H1 (cell line): ENCODE results near the gene SORL1-AS1.

Source experiments
- JUND ChIP-seq: IDR thresholded peaks from 2 replicates; pipeline ENCODE4 v1.6.1; 2011; ENCODE audit warnings: mild to moderate bottlenecking, improper control_type of control experiment, low read length
- KDM1A ChIP-seq: fragments of 200-600, 300-600 bp; sonication (generic); IDR thresholded peaks from 2 replicates; pipeline ENCODE4 v1.7.1; 2016; ENCODE audit warnings: mild to moderate bottlenecking, low read length, borderline replicate concordance
- ZNF274 ChIP-seq: IDR thresholded peaks from 2 replicates; pipeline ENCODE4 v1.7.0; 2012; ENCODE audit warnings: low read length, borderline replicate concordance; ENCODE audit errors: extremely low read depth
- TF ChIP-seq, protein P1 (sequence below): fragments of 300-600 bp; sonication (generic); IDR thresholded peaks from 2 replicates; pipeline ENCODE4 v1.7.1; 2012; ENCODE audit warnings: low read length, moderate library complexity, mild to moderate bottlenecking, inconsistent platforms; ENCODE audit not compliant: insufficient replicate concordance

Gene SORL1-AS1

DNA sequence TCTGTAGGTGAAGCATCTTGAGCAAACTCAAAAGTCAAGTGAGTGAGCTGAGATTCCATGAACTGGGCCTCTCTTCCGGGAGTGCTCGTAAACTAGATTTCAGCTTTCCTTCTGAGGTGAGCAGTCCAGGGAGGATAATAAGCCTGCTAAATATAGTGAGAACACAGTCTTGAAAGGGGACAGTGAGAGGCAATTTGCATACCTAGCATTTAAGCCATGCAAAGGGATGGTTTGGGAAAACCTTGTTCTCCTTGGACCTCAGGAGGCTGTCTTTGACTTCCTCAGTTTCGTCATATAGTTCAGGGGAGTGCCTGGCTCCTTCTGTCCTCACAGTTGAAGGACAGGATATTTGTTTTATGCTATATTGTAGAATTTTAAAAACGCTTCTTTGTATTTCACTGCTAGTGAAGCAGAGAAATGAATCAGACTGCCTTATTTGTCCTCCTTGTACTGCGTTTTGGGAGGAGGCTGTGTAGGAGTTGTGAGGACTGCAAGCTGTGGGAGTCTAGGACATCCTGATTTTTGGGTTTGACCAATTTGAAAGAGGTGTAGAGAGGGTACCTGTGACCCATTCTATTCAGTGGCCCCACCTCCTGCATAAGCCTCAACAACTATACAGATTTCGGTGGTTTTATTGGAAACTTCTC is 11.0 kb upstream of the SORL1-AS1 start (continued):
- TF ChIP-seq, protein P1, sequence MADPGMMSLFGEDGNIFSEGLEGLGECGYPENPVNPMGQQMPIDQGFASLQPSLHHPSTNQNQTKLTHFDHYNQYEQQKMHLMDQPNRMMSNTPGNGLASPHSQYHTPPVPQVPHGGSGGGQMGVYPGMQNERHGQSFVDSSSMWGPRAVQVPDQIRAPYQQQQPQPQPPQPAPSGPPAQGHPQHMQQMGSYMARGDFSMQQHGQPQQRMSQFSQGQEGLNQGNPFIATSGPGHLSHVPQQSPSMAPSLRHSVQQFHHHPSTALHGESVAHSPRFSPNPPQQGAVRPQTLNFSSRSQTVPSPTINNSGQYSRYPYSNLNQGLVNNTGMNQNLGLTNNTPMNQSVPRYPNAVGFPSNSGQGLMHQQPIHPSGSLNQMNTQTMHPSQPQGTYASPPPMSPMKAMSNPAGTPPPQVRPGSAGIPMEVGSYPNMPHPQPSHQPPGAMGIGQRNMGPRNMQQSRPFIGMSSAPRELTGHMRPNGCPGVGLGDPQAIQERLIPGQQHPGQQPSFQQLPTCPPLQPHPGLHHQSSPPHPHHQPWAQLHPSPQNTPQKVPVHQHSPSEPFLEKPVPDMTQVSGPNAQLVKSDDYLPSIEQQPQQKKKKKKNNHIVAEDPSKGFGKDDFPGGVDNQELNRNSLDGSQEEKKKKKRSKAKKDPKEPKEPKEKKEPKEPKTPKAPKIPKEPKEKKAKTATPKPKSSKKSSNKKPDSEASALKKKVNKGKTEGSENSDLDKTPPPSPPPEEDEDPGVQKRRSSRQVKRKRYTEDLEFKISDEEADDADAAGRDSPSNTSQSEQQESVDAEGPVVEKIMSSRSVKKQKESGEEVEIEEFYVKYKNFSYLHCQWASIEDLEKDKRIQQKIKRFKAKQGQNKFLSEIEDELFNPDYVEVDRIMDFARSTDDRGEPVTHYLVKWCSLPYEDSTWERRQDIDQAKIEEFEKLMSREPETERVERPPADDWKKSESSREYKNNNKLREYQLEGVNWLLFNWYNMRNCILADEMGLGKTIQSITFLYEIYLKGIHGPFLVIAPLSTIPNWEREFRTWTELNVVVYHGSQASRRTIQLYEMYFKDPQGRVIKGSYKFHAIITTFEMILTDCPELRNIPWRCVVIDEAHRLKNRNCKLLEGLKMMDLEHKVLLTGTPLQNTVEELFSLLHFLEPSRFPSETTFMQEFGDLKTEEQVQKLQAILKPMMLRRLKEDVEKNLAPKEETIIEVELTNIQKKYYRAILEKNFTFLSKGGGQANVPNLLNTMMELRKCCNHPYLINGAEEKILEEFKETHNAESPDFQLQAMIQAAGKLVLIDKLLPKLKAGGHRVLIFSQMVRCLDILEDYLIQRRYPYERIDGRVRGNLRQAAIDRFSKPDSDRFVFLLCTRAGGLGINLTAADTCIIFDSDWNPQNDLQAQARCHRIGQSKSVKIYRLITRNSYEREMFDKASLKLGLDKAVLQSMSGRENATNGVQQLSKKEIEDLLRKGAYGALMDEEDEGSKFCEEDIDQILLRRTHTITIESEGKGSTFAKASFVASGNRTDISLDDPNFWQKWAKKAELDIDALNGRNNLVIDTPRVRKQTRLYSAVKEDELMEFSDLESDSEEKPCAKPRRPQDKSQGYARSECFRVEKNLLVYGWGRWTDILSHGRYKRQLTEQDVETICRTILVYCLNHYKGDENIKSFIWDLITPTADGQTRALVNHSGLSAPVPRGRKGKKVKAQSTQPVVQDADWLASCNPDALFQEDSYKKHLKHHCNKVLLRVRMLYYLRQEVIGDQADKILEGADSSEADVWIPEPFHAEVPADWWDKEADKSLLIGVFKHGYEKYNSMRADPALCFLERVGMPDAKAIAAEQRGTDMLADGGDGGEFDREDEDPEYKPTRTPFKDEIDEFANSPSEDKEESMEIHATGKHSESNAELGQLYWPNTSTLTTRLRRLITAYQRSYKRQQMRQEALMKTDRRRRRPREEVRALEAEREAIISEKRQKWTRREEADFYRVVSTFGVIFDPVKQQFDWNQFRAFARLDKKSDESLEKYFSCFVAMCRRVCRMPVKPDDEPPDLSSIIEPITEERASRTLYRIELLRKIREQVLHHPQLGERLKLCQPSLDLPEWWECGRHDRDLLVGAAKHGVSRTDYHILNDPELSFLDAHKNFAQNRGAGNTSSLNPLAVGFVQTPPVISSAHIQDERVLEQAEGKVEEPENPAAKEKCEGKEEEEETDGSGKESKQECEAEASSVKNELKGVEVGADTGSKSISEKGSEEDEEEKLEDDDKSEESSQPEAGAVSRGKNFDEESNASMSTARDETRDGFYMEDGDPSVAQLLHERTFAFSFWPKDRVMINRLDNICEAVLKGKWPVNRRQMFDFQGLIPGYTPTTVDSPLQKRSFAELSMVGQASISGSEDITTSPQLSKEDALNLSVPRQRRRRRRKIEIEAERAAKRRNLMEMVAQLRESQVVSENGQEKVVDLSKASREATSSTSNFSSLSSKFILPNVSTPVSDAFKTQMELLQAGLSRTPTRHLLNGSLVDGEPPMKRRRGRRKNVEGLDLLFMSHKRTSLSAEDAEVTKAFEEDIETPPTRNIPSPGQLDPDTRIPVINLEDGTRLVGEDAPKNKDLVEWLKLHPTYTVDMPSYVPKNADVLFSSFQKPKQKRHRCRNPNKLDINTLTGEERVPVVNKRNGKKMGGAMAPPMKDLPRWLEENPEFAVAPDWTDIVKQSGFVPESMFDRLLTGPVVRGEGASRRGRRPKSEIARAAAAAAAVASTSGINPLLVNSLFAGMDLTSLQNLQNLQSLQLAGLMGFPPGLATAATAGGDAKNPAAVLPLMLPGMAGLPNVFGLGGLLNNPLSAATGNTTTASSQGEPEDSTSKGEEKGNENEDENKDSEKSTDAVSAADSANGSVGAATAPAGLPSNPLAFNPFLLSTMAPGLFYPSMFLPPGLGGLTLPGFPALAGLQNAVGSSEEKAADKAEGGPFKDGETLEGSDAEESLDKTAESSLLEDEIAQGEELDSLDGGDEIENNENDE = no peak
- TF ChIP-seq JUND (no peak), ZNF274 (no peak), KDM1A (no peak)
